HepG2 (cell line): Measurements from ENCODE around the gene WEE1. TPM values are rescaled to one million over a fixed set of nuclear protein-coding genes. Genes with fewer than 3 reads are reported as not detected.

ENCODE experiments used
- ATAC-seq: fragments of 200-7000 bp; cut with Tn5 transposase; 3 replicates; pipeline ENCODE4 v1.9.1; 2020; ENCODE audit warnings: mild to moderate bottlenecking, moderate library complexity
- BruUV-seq: library from RNA; stranded (reverse); fragments of 400-500 nt; replicated peaks from 2 replicates; lab custom pipeline; 2021; lab: Mats Ljungman, UMichigan
- CTCF ChIA-PET: fragments of 300-600 bp; formaldehyde crosslinking; extraction: SDS; loops from one replicate; lab custom pipeline; 2021; ENCODE audit warnings: low total read pairs, inconsistent platforms, low intra/inter-chr PET ratio; lab: Yijun Ruan, JAX
- POLR2A ChIA-PET: fragments of 350-600 bp; sonication (Branson Sonifier 250); formaldehyde crosslinking; loops from one replicate; lab custom pipeline; 2020; ENCODE audit warnings: antibody characterized with exemption, inconsistent platforms; lab: Yijun Ruan, JAX
- DNase-seq: peaks from one replicate; pipeline ENCODE4 v3.0.0-alpha.2; 2015; ENCODE audit warnings: low spot score
- FAIRE-seq: peaks from 3 replicates; lab custom pipeline; 2011; peaks lifted over from hg19 to GRCh38; lab: Jason Lieb, UNC
- H2AFZ ChIP-seq: one replicate; pipeline ENCODE4 v1.6.1; 2011; ENCODE audit warnings: low read length, inconsistent platforms
- H3K27ac ChIP-seq: fragments of 300-600 bp; 3 replicates; pipeline ENCODE4 v1.8.0; 2011; ENCODE audit warnings: mixed run types, mild to moderate bottlenecking, mixed read lengths, low read length, inconsistent platforms; ENCODE audit not compliant: insufficient read depth; ENCODE audit errors: extremely low read length
- H3K27me3 ChIP-seq, 2 experiments: fragments of 200-600 bp in 1 of 2; 2 replicates in 1 of 2; 3 replicates in 1 of 2; pipeline versions ENCODE4 v1.6.0 to v1.8.0; 2011; ENCODE audit warnings: low read length in 2 of 2, mild to moderate bottlenecking in 2 of 2, moderate library complexity in 2 of 2, inconsistent platforms in 1 of 2; ENCODE audit not compliant: insufficient read depth in 2 of 2, control insufficient read depth in 1 of 2
- H3K36me3 ChIP-seq, 2 experiments: fragments of 200-600 bp in 1 of 2; replicated peaks in 1 of 2; 2 replicates in 1 of 2; 3 replicates in 1 of 2; pipeline versions ENCODE4 v1.5.1 to v1.8.0; 2011; ENCODE audit warnings: low read length in 2 of 2, inconsistent platforms in 1 of 2; ENCODE audit not compliant: insufficient read depth in 2 of 2, control insufficient read depth in 1 of 2
- H3K4me1 ChIP-seq: 2 replicates; pipeline ENCODE4 v1.5.1; 2012; ENCODE audit warnings: low read length, inconsistent platforms; ENCODE audit not compliant: insufficient read depth
- H3K4me2 ChIP-seq: 2 replicates; pipeline ENCODE4 v1.6.0; 2011; ENCODE audit warnings: low read depth, low read length, inconsistent platforms
- H3K4me3 ChIP-seq, 3 experiments: fragments of 200-600 bp in 1 of 3; sonication (generic), shearing (Covaris generic) in 1 of 3; replicated peaks in 1 of 3; 2 replicates each; pipeline ENCODE4 v1.5.1; 2011 to 2016; ENCODE audit warnings: low read length in 3 of 3, inconsistent platforms in 2 of 3, low read depth in 2 of 3, mild to moderate bottlenecking in 2 of 3, control low read depth in 1 of 3, mixed read lengths in 1 of 3; ENCODE audit not compliant: insufficient read depth in 1 of 3
- H3K79me2 ChIP-seq: one replicate; pipeline ENCODE4 v1.6.1; 2011; ENCODE audit warnings: low read length, inconsistent platforms; ENCODE audit not compliant: insufficient read depth
- H3K9ac ChIP-seq: 2 replicates; pipeline ENCODE4 v1.6.0; 2011; ENCODE audit warnings: mild to moderate bottlenecking, low read depth, low read length, inconsistent platforms; ENCODE audit not compliant: insufficient read depth
- H3K9me3 ChIP-seq: 2 replicates; pipeline ENCODE4 v1.5.1; 2012; ENCODE audit warnings: mild to moderate bottlenecking, low read length
- H4K20me1 ChIP-seq: 2 replicates; pipeline ENCODE4 v1.6.0; 2011; ENCODE audit warnings: inconsistent platforms, mild to moderate bottlenecking, low read length, moderate library complexity; ENCODE audit not compliant: insufficient read depth
- IKZF1 ChIP-seq: fragments of 450-650 bp; IDR thresholded peaks from 2 replicates; pipeline ENCODE4 v1.7.1; 2016
- ZBTB4 ChIP-seq: sonication (generic); formaldehyde crosslinking; IDR thresholded peaks from 2 replicates; pipeline ENCODE4 v1.4.0; 2020; ENCODE audit warnings: missing genetic modification reagents, mild to moderate bottlenecking, borderline replicate concordance
- ZNF234 ChIP-seq: sonication (generic); formaldehyde crosslinking; conservative IDR thresholded peaks from 2 replicates; pipeline ENCODE4 v1.5.1; 2020; ENCODE audit warnings: mild to moderate bottlenecking, missing genetic modification reagents
- ZNF850 ChIP-seq: sonication (generic); formaldehyde crosslinking; conservative IDR thresholded peaks from 2 replicates; pipeline ENCODE4 v1.9.0; 2021; ENCODE audit warnings: mild to moderate bottlenecking, missing genetic modification reagents
- WGBS: methylation state at CpG from one replicate; pipeline ENCODE4 v1.1.6; 2017; ENCODE audit warnings: low lambda C conversion rate; 5-methylcytosine and 5-hydroxymethylcytosine counted together
- in situ Hi-C: cut with HindIII; loops from 2 replicates; pipeline ENCODE4 v1.10.0; 2017; ENCODE audit warnings: low pct_unique_long_range_greater_than_20kb; ENCODE audit not compliant: extremely low pct_ligation_motif_present
- intact Hi-C: fragments of 100-400 bp; cut with micrococcal nuclease; formaldehyde crosslinking; loops from one replicate; pipeline ENCODE4 v1.10.0; 2022; ENCODE audit not compliant: unreplicated experiment
- polyA plus RNA-seq, 8 experiments: library from polyadenylated mRNA; depleted of rRNA in 3 of 8; stranded (reverse) in 7 of 8; unstranded in 1 of 8; fragments of >200 nt; fragmentation: Illumina TruSeq in 4 of 8; extraction: Trizol in 4 of 8; gene quantifications; 2 replicates each; pipeline versions ENCODE4 v1.2.1 to v1.2.3, GENCODE V29; 2011 to 2016; ENCODE audit warnings: low read depth in 4 of 8, missing spikeins in 1 of 8, mixed read lengths in 1 of 8; ENCODE audit not compliant: insufficient read depth in 1 of 8
- total RNA-seq, 5 experiments: library from RNA; depleted of rRNA; stranded (reverse); fragments of >200 nt; fragmentation: Illumina TruSeq; extraction: Trizol; gene quantifications; 2 replicates each; pipeline ENCODE4 v1.2.3, GENCODE V29; 2016; ENCODE audit warnings: low read depth in 1 of 5
- TF ChIP-seq, protein P1 (sequence below): sonication (generic); formaldehyde crosslinking; IDR thresholded peaks from 2 replicates; pipeline ENCODE4; 2020; ENCODE audit warnings: missing genetic modification reagents, mild to moderate bottlenecking, borderline replicate concordance

The WEE1 gene
- total and polyA plus RNA-seq, 2 of the 13 experiments (the other 11 are each of a cell fraction or from before 2014, with no cell fraction given) = 31.4 to 63.7 TPM

DNA sequence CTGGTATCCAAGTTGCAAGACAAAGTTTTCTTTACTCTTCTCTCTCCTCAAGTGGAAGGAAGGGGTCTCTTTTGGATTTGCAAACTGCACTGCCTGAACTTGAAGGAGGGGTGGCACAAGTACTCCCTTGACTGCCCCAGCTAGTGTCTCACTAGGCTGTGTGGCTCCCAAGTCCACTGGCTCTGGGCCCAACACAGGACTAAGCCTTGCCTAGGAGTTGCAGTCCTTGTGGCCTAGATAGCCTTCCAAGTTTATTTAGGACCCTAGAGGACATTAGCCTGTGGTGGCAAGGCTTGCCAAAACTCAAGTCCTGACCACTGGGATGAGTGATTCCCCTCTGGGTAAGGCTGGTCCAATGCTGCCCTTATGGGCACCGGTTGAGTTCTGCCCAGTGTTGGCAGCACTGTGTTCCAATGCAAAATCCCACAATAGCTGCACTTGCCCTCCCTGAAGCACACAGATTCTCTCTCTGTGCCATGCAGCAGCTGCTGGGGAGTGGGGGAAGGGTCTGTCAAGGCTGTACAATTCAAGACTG lies 10.2 kb upstream of the WEE1 start:
- TF ChIP-seq IKZF1 = no peak
- no peak for TF ChIP-seq ZBTB4 (CRISPR knock-in tag)
- TF ChIP-seq, protein P1, sequence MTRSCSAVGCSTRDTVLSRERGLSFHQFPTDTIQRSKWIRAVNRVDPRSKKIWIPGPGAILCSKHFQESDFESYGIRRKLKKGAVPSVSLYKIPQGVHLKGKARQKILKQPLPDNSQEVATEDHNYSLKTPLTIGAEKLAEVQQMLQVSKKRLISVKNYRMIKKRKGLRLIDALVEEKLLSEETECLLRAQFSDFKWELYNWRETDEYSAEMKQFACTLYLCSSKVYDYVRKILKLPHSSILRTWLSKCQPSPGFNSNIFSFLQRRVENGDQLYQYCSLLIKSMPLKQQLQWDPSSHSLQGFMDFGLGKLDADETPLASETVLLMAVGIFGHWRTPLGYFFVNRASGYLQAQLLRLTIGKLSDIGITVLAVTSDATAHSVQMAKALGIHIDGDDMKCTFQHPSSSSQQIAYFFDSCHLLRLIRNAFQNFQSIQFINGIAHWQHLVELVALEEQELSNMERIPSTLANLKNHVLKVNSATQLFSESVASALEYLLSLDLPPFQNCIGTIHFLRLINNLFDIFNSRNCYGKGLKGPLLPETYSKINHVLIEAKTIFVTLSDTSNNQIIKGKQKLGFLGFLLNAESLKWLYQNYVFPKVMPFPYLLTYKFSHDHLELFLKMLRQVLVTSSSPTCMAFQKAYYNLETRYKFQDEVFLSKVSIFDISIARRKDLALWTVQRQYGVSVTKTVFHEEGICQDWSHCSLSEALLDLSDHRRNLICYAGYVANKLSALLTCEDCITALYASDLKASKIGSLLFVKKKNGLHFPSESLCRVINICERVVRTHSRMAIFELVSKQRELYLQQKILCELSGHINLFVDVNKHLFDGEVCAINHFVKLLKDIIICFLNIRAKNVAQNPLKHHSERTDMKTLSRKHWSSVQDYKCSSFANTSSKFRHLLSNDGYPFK = no peak
- no peak for TF ChIP-seq ZNF234 (CRISPR knock-in tag)
- no peak for TF ChIP-seq ZNF850 (CRISPR knock-in tag)
- TF ChIP-seq, all 625 proteins: peak for 0
- in situ Hi-C loops = no loop called here
- Histone ChIP-seq H3K79me2 (no peaks in the 10 kb centered on the region), H3K27me3 (no peaks in the 10 kb centered on the region), H3K4me3 (no peak overlapping the region), H3K9ac (no peak overlapping the region), H3K4me2 (no peak overlapping the region), H4K20me1 (no peaks in the 10 kb centered on the region), H3K4me1 (peaks cover 41% of the 10 kb centered on the region), H3K36me3 (no peaks in the 10 kb centered on the region), H3K27ac (no peak overlapping the region), H2AFZ (no peak overlapping the region), H3K9me3 (no peaks in the 10 kb centered on the region)
- no peak for DNase-seq
- BruUV-seq = no TSS peak
- ATAC-seq = no peak
- ChIA-PET POLR2A (interaction anchor here (1.2 kb wide), 1 partner anchor 10 kb away, joined by 3 read pairs; the partner anchor contains the start of gene WEE1), CTCF (no interaction called here)
- no peak for FAIRE-seq
- WGBS = no CpG with 5 or more reads among the region's 1 CpG
- intact Hi-C loops = no loop called here
